K562 (cell line): ENCODE measurements around the gene NAA40. TPM values are rescaled to one million over a fixed set of nuclear protein-coding genes. Genes with fewer than 3 reads are reported as not detected.

ENCODE experiments used
- ETV5 ChIP-seq: sonication (generic); formaldehyde crosslinking; IDR thresholded peaks from 2 replicates; pipeline ENCODE4 v1.4.0; 2020; ENCODE audit warnings: low read depth, mild to moderate bottlenecking, missing genetic modification reagents
- FIP1L1 ChIP-seq: fragments of 200-400 bp; formaldehyde crosslinking; IDR thresholded peaks from 2 replicates; pipeline ENCODE4 v1.6.1; 2018; ENCODE audit warnings: mild to moderate bottlenecking, low read depth, low read length; ENCODE audit not compliant: poor library complexity, severe bottlenecking
- HNRNPL ChIP-seq: fragments of 200-400 bp; formaldehyde crosslinking; IDR thresholded peaks from 2 replicates; pipeline ENCODE4 v1.6.1; 2017; ENCODE audit warnings: low read depth, mild to moderate bottlenecking, low read length
- LCOR ChIP-seq: sonication (generic); formaldehyde crosslinking; IDR thresholded peaks from 2 replicates; pipeline ENCODE4 v1.8.0; 2022; ENCODE audit warnings: mild to moderate bottlenecking, missing genetic modification reagents
- MAFG ChIP-seq: fragments of 450-650 bp; conservative IDR thresholded peaks from 2 replicates; pipeline ENCODE4 v1.6.1; 2016; ENCODE audit warnings: missing genetic modification characterization, missing compliant biosample characterization
- RFX5 ChIP-seq: IDR thresholded peaks from 2 replicates; pipeline ENCODE4 v1.6.1; 2011; ENCODE audit warnings: low read depth, mild to moderate bottlenecking, improper control_type of control experiment, low read length
- ZEB2 ChIP-seq: fragments of 450-650 bp; IDR thresholded peaks from 2 replicates; pipeline ENCODE4 v1.6.1; 2016
- ZNF311 ChIP-seq: fragments of 250-450 bp; sonication (Bioruptor Pico); IDR thresholded peaks from 2 replicates; pipeline ENCODE4 v1.4.0; 2020; ENCODE audit warnings: mild to moderate bottlenecking, moderate library complexity
- polyA plus RNA-seq, 8 experiments: library from polyadenylated mRNA; depleted of rRNA in 4 of 8; stranded (reverse) in 5 of 8; unstranded in 3 of 8; fragments of >200 nt; fragmentation: Nextera tagmentation in 2 of 8; fragmentation: Illumina TruSeq in 1 of 8; extraction: Ambion mirVana in 2 of 8; extraction: Trizol in 1 of 8; gene quantifications; 2 replicates each; pipeline versions ENCODE4 v1.2.1 to v1.2.3, GENCODE V29; 2011 to 2014; ENCODE audit warnings: inconsistent platforms in 1 of 8, missing spikeins in 1 of 8
- total RNA-seq, 7 experiments: library from RNA; depleted of rRNA in 6 of 7; stranded (reverse); fragments of >200 nt in 6 of 7; fragmentation: Illumina TruSeq in 2 of 7; extraction: Trizol in 2 of 7; gene quantifications; 2 replicates each; pipeline versions ENCODE4 v1.2.1 to v1.2.3, GENCODE V29; 2011 to 2021; ENCODE audit warnings: low replicate concordance in 1 of 7
- TF ChIP-seq, protein P1 (sequence below): sonication (generic); formaldehyde crosslinking; IDR thresholded peaks from 2 replicates; pipeline ENCODE4 v1.8.1; 2023; ENCODE audit warnings: mild to moderate bottlenecking, missing genetic modification reagents

Gene NAA40
- total and polyA plus RNA-seq, 9 of the 15 experiments (the other 6 are each of a cell fraction or from before 2014, with no cell fraction given): 6.2 to 39.0 (median 23.1) TPM

DNA sequence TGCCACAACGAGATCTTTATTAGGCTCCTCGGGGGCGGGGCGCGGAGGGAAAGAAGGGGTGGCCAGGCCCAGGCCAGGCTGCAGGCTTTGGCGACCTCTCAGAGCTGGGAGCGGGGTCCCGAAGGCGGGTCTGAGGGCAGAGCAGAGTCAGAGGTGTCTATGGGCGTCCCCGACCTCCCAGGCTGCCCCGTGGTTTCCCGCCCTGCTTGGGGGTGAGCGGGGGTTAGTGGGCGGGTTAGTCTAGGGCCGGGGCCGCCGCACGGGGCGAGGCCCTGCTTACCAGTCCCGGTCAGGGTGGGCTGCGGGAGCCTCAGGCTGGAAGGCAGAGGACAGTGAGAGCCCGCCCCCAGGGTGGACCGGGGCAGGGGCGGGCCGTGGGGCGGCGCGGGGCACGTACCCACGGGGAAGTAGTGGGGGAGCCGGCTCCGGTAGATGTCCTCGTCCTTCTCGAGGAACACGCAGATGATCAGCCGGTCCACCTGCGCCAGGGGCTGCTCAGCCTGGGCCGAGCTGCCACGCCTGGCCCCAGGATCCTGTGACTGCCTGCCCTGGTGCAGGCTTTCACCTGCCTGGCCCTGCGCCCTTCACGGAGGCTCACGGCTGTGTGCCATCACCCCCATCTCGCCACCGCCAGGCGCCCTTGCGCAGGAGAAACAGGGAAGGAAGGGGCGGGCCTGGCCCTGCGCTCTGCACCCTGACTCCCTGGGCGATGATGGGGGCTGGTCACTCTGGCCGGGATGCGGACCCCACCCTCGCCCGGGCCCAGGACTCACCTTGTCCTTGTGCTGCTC lies 60.0 kb downstream of the NAA40 start (continued):
- no peak for TF ChIP-seq HNRNPL
- no peak for TF ChIP-seq LCOR (CRISPR knock-in tag)
- TF ChIP-seq ZEB2: no peak
- TF ChIP-seq MAFG (tag): no peak
- TF ChIP-seq, protein P1, sequence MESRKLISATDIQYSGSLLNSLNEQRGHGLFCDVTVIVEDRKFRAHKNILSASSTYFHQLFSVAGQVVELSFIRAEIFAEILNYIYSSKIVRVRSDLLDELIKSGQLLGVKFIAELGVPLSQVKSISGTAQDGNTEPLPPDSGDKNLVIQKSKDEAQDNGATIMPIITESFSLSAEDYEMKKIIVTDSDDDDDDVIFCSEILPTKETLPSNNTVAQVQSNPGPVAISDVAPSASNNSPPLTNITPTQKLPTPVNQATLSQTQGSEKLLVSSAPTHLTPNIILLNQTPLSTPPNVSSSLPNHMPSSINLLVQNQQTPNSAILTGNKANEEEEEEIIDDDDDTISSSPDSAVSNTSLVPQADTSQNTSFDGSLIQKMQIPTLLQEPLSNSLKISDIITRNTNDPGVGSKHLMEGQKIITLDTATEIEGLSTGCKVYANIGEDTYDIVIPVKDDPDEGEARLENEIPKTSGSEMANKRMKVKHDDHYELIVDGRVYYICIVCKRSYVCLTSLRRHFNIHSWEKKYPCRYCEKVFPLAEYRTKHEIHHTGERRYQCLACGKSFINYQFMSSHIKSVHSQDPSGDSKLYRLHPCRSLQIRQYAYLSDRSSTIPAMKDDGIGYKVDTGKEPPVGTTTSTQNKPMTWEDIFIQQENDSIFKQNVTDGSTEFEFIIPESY (CRISPR knock-in tag): peak; percentile 67; the same call in 1 of the 2 replicates
- no peak for TF ChIP-seq RFX5
- no peak for TF ChIP-seq ETV5 (CRISPR knock-in tag)
- TF ChIP-seq FIP1L1: peak; percentile 13
- TF ChIP-seq ZNF311 (CRISPR knock-in tag): no peak
